NCI-H146 treated with DMSO at 0.1 percent for 48 hours (cell line): ENCODE results near the gene GFY.

Experiments
- DNase-seq: peaks from one replicate; lab custom pipeline; 2025; ENCODE audit not compliant: unreplicated experiment; lab: John Stamatoyannopoulos, UW

GFY gene

DNA sequence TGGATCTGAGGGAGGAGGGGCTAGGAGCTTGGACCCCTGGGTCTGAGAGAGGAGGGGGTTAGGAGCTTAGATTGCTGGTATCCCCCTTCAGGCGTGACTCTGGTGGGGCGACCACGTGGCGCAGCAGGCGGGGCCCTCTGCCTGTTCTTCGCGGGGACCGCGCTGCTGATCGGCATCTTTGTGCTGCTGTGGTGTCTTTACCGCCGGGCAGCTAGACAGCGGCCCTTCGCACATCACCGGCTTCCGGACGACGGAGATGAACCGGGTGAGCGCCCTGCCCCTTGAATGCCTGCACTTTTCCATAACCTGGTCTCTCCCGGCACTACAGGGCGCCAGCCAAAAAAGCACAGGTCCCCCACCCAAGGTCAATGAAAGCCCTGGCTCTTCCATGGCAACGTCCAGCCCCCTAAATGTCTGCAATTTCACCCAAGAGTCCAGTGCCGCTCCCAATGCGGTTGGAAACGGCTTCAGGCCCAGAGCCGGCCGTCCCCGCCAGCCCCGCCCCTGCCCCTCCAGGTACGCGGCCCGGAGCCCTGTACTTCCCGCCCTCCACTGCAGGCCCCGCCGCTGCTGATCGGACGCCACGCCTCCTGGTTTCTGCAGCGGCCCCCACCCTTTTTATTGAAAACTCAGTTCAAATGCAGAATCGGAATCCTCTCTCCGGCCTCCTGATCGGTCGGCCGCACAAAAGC, 2.8 kb downstream of the GFY start:
- DNase-seq, result peak; percentile 31

- no peak for DNase-seq
These were observed 3.6 kb downstream of the GFY start for GRCh38 chr19:49428547-49429451.

GRCh38 chr19:49430172-49430677, 5.0 kb downstream of the GFY start:
- no peak for DNase-seq

DNA sequence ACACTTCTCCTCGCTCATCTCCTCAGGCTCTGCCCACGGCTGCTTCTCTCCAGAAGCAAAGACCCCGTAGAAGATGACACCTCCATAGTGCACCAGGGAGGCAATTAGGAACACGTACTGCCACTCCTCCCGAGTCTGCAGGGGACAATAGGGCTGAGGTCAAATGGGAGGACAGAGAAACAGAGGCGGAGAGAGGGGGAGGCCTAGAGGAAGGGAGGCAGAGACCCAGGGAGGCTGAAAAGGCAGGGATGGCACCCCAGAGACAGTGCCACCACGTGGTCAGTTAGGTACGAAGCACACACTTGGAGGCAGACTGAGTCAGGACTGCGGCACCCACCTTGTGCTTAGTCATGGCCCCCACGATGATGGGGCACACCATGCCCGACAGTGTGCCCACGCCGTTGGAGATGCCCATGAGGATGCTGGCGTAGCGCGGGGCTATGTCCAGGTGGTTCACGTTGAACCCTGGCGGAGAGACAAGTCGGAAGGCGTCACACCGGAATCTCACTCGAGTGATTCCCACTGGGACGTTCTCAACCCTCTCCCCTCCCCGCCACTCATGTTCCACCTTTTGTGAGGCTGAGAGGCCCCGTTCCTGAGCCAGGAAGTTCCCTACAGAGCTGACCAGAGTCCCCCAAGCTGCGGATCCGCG, 5.6 kb downstream of the GFY start:
- DNase-seq, result no peak

- DNase-seq, result no peak
These were observed 6.2 kb downstream of the GFY start for GRCh38 chr19:49431330-49431749.

DNA sequence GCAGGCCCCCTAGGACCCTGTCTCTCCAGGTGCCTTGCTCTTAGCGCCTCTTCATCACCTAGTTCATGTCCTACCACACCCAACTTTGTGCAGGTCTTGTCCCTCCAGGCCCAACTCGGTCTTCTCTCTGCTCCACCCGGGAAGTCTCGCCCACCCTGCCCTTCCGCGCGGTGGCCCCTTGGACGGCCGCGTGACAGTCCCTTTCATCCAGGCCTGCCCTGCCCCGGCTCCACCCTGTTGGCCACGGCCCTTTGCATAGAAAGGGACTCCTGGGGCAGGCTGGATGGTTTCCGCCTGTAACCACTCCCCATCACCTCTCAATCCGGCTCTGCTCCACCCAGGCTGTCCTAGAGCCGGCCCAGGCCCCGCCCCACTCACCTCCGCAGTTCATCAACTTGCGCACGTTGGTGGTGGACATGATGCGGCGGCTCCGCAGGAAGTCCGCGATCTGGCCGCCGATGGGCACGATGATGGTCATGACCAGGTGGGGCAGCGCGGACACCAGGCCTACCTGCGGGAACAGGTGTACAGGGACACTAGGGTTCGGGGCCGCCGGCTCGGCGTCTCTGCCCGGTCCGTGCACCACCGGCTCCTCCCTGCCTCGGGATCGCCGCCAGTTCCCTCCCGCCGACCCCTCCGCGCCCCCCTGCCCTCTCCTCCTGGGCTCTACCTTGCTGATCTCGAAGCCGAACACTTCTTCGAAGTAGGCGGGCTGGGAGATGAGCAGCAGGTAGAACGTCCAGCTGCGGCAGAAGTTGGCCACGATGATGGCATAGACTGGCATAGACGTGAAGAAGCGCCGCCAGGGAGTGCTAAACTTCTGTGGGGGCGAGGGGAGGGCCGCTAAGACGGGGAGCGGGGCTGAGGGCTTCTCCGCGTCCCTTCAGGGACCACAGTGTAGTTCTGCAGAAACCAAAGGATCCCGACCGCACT, 7.2 kb downstream of the GFY start:
- peak; percentile 47 for DNase-seq

- DNase-seq, result no peak
These were observed 8.2 kb downstream of the GFY start for GRCh38 chr19:49433240-49433901.

- DNase-seq, result no peak
These were observed 9.9 kb downstream of the GFY start for GRCh38 chr19:49434907-49435583.

DNA sequence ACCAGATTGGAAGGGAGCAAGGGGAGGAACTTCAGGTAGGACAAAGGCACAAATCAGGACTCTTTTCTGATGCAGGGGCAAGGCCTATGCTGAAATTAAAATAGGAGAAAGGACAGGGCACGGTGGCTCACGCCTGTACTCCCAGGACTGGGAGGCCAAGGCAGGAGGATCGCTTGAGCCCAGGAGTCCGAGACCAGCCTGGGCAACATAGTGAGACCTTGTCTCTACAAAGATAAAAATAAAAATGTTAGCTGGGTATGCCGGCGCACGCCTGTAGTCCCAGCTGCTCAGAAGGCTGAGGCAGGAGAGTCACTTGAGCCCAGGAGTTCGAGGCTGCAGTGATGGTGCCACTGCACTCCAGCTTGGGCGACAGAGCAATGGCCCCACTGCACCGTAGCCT, 10.5 kb downstream of the GFY start:
- no peak for DNase-seq

- DNase-seq, result no peak
These were observed 11.3 kb downstream of the GFY start for GRCh38 chr19:49436381-49437017.

GRCh38 chr19:49437231-49437630, 12.0 kb downstream of the GFY start:
- DNase-seq, result no peak

- DNase-seq, result no peak
These were observed 13.1 kb downstream of the GFY start for GRCh38 chr19:49438261-49438660.

DNA sequence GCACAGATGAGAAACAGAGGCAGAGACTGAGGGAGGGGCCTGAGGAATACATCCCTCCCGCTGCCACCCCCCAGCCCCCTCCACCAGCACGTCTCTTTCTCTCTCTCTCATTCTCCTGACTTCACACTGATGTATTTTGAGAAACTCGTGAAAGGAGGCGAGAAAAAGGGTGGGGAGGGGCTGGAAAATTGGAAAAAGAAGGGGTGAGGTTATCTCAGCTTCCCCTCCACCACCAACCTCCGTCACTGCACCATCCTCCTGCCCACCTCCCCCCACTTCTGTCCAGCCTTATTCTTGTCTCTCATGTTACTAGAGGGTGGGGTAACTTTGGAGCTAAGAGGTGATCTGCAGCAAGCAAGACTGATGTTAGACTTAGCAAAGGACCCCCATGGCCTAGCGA, 14.6 kb downstream of the GFY start:
- no peak for DNase-seq

GRCh38 chr19:49440439-49441209, 15.4 kb downstream of the GFY start:
- DNase-seq, result no peak

DNA sequence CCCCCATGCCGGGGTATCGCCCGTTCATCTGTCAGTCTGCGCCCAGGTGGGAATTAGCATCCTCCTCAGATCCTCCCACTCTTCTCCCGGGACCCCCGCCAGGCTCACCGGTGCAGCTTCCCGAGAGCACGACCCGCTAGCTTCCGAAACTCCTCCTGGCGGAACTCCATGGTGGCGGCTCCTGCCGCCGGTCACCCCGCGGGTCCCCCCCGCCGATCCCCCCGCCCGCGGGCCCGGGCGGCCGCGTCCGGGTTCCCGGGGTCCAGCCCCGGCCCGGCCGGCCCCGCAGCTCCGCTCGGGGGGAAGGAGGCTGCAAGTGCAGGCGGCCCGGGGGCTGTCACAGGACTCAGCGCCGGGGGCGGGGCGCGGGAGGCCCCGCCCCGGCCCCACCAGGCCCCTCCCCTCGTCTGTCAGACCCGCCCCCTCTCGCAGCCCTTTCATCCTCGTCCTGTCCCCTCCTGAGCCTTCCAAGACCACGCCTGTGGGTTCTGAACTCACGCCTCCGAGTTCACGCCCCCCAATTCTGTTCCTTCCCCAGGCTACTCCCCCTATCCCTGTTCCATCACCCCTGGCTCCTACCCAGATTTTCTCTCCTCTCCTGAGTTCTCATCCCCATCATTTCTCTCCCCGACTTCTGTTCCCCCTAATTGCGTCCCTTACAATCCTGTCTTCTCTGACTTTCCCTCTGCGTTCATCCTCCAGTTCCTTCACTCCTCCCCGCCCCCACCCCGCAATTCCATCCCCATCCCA, 16.2 kb downstream of the GFY start, which contains the start of gene SLC17A7:
SLC17A7 (minus strand) TSS at position 318 of the 750 bp plus-strand sequence; CDS start at position 170, 148 bp downstream.
- no peak for DNase-seq

- DNase-seq, result no peak
These were observed 16.8 kb downstream of the GFY start for GRCh38 chr19:49441960-49442350.

GRCh38 chr19:49442354-49442753, 17.2 kb downstream of the GFY start:
- DNase-seq, result no peak
